Glutamatergic neuron (in vitro differentiated cells): ENCODE measurements around the gene WASF2. TPM values are rescaled to one million over a fixed set of nuclear protein-coding genes. Genes with fewer than 3 reads are reported as not detected.

ENCODE experiments used
- DNase-seq: peaks from one replicate; pipeline ENCODE4 v3.0.0; 2022
- H3K27ac Mint-ChIP-seq: one replicate; pipeline ENCODE4 v1.8.0; 2020; ENCODE audit warnings: mild to moderate bottlenecking, mixed read lengths, inconsistent platforms; ENCODE audit not compliant: unreplicated experiment
- H3K27me3 Mint-ChIP-seq: one replicate; pipeline ENCODE4 v1.8.0; 2020; ENCODE audit warnings: mild to moderate bottlenecking, moderate library complexity, mixed read lengths, inconsistent platforms; ENCODE audit not compliant: unreplicated experiment
- H3K36me3 Mint-ChIP-seq: one replicate; pipeline ENCODE4 v1.8.0; 2020; ENCODE audit warnings: mild to moderate bottlenecking, mixed read lengths, inconsistent platforms; ENCODE audit not compliant: unreplicated experiment
- H3K4me1 Mint-ChIP-seq: one replicate; pipeline ENCODE4 v1.8.0; 2020; ENCODE audit warnings: mild to moderate bottlenecking, low read depth, mixed read lengths, inconsistent platforms; ENCODE audit not compliant: unreplicated experiment
- H3K4me3 Mint-ChIP-seq: one replicate; pipeline ENCODE4 v1.8.0; 2020; ENCODE audit warnings: mild to moderate bottlenecking, mixed read lengths, inconsistent platforms; ENCODE audit not compliant: unreplicated experiment
- H3K9me3 Mint-ChIP-seq: one replicate; pipeline ENCODE4 v1.8.0; 2020; ENCODE audit warnings: mild to moderate bottlenecking, moderate library complexity, mixed read lengths, inconsistent platforms; ENCODE audit not compliant: unreplicated experiment
- total RNA-seq: library from RNA; stranded (reverse); fragmentation: NEBNext Ultra II Directional; extraction: Animal tissue kit (Norgen Biotek cat#: 25700); gene quantifications from one replicate; pipeline ENCODE4 v1.2.1, GENCODE V29; 2021; ENCODE audit not compliant: unreplicated experiment
- TF ChIP-seq, protein P1 (sequence below): fragments of 200-600 bp; sonication (generic); IDR thresholded peaks from one replicate; pipeline ENCODE4 v1.5.0; 2021; ENCODE audit not compliant: partially characterized antibody, unreplicated experiment

The WASF2 gene
- total RNA-seq, 1 donor from 2014 or later, result 47.0 TPM

DNA sequence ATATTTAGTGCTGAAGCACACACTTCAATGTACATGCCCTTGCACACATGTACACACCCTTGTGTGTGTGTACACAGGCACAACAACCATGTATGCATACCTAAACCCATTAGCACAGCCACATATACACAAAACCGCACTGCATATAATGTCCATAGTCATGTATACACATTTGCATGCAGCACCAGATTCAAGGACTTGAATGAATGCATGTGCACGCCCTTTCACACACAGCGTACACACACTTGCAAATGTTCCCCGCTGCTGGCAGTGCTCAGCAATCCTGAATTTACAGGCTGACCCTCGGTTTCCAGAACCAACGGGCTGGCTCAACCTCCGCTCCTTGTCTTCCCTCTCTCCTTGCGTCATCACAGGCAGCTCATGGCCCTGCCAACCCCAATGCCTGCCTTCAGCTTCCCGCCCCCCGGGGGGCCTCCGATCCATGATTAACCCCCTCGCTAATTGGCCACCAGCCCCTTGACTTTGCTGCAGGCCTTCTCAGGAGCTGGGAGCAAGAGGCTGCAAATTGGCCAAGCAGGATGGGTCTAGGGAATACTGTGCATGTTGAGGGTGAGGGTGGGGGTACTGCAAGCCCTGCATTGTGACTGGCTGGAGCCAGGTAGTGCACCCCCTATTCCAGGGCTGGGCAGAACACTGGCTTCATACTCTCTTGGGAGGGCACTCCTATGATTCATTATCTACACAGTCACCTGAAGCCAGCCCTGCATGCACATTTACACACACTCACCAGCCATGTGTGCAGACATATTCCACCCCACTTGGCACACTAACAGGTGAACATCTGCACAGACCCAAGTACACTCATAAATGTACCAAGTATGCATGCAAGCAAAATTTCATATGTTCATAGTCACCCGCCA lies 89.6 kb downstream of the WASF2 start:
- DNase-seq, result no peak
- Mint-ChIP-seq H3K27ac (no peak overlapping the region), H3K27me3 (peaks cover 7% of the 10 kb centered on the region), H3K9me3 (peaks cover 2% of the 10 kb centered on the region), H3K4me1 (peaks cover 17% of the 10 kb centered on the region), H3K4me3 (no peak overlapping the region), H3K36me3 (no peaks in the 10 kb centered on the region)
- TF ChIP-seq, protein P1, sequence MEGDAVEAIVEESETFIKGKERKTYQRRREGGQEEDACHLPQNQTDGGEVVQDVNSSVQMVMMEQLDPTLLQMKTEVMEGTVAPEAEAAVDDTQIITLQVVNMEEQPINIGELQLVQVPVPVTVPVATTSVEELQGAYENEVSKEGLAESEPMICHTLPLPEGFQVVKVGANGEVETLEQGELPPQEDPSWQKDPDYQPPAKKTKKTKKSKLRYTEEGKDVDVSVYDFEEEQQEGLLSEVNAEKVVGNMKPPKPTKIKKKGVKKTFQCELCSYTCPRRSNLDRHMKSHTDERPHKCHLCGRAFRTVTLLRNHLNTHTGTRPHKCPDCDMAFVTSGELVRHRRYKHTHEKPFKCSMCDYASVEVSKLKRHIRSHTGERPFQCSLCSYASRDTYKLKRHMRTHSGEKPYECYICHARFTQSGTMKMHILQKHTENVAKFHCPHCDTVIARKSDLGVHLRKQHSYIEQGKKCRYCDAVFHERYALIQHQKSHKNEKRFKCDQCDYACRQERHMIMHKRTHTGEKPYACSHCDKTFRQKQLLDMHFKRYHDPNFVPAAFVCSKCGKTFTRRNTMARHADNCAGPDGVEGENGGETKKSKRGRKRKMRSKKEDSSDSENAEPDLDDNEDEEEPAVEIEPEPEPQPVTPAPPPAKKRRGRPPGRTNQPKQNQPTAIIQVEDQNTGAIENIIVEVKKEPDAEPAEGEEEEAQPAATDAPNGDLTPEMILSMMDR, result no peak

DNA sequence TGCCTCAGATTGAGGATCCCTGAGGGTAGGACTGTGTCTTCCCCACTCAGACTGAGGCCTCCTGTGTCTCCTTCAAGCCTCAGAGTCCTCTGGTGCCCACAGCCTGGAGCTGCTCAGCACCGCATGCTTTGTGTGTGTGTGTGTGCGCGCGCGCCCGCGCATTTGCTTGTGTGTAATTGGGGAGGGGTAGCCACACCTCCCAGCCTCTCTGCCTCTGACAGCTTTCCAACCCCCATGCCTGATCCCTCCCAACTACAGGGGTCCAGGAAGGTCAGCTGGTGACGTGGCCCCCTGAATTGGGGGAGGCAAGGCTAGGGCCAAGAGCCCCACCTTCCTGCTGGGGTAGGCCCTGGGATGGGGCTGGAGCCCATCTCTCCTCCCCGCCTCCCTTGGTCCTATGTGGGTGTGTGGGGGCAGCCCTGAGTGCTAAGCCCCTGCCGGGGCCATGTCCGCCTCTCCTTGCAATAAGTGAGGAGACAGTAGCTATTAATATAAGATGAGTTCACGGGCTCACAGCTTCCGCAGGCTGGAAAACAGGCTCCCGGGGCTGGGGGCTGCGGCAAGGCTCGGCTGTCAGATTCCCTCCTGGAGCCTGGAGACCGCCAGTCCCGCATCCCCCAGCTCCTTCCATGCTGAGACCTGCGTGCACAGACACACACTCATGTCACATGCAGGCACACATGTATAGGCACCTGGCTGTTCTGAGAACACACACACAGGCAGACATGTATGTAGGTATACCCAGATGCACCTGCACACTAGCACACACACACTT lies 90.5 kb downstream of the WASF2 start:
- H3K4me3 Mint-ChIP-seq, result no peak overlapping the region
- H3K27ac Mint-ChIP-seq, result no peak overlapping the region
- H3K36me3 Mint-ChIP-seq, result no peaks in the 10 kb centered on the region
- H3K27me3 Mint-ChIP-seq, result peaks cover 8% of the 10 kb centered on the region
- TF ChIP-seq, protein P1, result no peak
- DNase-seq, result no peak
- peaks cover 2% of the 10 kb centered on the region for H3K9me3 Mint-ChIP-seq
- H3K4me1 Mint-ChIP-seq, result peaks cover 15% of the 10 kb centered on the region

DNA sequence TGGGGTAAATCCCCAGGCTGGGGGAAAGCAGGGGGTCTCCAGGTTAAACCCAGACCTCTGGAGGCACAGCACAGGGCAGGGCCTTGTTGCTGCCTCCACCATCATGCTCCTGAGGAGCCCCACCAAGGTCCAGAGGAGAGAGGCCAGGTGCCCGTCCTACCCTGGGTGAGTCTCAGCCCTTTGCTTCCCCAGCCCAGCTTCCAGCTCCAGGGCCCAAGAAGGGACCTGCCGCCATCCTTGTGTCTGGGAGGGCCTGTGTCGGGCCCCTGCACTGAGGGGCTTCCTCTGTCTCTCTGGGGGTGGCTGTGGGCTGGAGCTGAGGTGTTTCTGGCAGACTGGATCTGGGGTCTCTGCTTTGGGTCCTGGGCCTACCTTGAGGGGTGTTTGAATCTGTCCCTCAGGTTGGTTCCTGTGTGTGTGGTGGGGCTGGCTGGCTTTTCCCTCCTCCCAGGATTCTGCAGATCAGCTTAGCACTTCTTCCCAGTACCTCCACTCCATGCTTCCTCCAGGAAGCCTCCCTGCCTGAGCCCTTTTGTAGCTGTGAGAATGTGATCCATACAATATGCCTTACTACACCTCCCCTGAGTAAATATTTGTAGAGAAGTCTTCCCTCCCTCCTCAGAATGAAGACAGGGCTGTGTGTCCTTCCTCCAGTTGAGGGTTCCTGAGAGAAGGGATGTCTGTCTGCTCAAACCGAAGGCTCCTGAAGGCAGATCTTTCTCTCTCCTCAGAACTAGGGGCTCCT lies 91.4 kb downstream of the WASF2 start:
- Mint-ChIP-seq H3K4me3 (no peak overlapping the region), H3K27ac (no peak overlapping the region)

DNA sequence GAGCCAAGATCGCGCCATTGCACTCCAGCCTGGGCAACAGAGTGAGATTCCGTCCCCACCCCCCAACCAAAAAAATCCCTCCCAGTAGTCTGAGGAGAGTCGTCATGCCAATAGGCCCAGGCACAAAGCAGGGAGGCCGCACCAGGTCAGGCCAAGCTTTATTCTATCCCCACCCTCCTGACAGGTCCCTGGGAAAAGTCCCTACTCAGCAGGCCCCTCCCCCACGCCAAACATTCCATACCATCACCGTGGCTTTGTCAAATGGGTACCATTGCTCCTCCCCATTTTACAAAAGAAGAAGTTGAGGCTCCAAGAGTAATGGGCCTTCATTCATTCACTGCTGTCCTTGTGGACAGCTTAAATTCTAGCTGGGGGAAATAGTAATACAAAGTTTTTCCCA lies 92.2 kb downstream of the WASF2 start:
- Mint-ChIP-seq H3K4me1 (peaks cover 12% of the 10 kb centered on the region), H3K9me3 (peaks cover 2% of the 10 kb centered on the region), H3K27me3 (peaks cover 13% of the 10 kb centered on the region), H3K4me3 (no peak overlapping the region), H3K36me3 (no peaks in the 10 kb centered on the region), H3K27ac (no peak overlapping the region)
- no peak for DNase-seq
- TF ChIP-seq, protein P1, result no peak

More for the DNA sequence above, 91.4 kb downstream of the WASF2 start:
- Mint-ChIP-seq H3K36me3 (no peaks in the 10 kb centered on the region), H3K4me1 (peaks cover 12% of the 10 kb centered on the region), H3K9me3 (peaks cover 2% of the 10 kb centered on the region), H3K27me3 (peaks cover 11% of the 10 kb centered on the region)
- TF ChIP-seq, protein P1, result no peak
- DNase-seq, result no peak
